ENCODE data around the gene SCP2. TPM values are rescaled to one million over a fixed set of nuclear protein-coding genes. Genes with fewer than 3 reads are reported as not detected.

The SCP2 gene
- total RNA-seq, 1 experiment from 2014 or later = 56.4 TPM

DNA sequence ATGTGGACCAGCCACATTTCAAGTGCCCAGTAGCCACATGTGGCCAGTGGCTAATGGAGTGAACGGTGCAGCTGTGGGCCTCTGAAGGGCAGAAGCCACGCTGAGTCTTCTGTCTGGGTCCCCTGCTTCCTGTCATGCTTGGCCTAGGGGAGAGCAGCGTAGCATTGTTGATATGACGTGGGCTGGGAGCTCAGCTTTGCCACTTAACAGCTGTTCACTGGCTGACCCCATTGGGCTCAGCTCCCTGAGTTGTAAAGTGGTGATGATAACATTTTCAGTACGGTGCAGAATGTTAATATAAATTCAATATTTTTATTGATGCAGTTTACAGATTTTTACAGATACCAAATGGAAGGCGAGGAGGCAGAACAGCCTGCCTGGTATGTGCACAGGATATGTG is 139.4 kb downstream of the SCP2 start (continued):
- TF ChIP-seq, protein P1, sequence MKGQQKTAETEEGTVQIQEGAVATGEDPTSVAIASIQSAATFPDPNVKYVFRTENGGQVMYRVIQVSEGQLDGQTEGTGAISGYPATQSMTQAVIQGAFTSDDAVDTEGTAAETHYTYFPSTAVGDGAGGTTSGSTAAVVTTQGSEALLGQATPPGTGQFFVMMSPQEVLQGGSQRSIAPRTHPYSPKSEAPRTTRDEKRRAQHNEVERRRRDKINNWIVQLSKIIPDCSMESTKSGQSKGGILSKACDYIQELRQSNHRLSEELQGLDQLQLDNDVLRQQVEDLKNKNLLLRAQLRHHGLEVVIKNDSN (CRISPR knock-in tag; IDR thresholded peaks at IDR 0.05) = no peak
- TF ChIP-seq, protein P2, sequence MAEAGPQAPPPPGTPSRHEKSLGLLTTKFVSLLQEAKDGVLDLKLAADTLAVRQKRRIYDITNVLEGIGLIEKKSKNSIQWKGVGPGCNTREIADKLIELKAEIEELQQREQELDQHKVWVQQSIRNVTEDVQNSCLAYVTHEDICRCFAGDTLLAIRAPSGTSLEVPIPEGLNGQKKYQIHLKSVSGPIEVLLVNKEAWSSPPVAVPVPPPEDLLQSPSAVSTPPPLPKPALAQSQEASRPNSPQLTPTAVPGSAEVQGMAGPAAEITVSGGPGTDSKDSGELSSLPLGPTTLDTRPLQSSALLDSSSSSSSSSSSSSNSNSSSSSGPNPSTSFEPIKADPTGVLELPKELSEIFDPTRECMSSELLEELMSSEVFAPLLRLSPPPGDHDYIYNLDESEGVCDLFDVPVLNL (CRISPR knock-in tag; IDR thresholded peaks at IDR 0.05; ENCODE audit: borderline replicate concordance, low read depth) = no peak
- TF ChIP-seq, protein P3, sequence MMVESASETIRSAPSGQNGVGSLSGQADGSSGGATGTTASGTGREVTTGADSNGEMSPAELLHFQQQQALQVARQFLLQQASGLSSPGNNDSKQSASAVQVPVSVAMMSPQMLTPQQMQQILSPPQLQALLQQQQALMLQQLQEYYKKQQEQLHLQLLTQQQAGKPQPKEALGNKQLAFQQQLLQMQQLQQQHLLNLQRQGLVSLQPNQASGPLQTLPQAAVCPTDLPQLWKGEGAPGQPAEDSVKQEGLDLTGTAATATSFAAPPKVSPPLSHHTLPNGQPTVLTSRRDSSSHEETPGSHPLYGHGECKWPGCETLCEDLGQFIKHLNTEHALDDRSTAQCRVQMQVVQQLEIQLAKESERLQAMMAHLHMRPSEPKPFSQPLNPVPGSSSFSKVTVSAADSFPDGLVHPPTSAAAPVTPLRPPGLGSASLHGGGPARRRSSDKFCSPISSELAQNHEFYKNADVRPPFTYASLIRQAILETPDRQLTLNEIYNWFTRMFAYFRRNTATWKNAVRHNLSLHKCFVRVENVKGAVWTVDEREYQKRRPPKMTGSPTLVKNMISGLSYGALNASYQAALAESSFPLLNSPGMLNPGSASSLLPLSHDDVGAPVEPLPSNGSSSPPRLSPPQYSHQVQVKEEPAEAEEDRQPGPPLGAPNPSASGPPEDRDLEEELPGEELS (CRISPR knock-in tag; IDR thresholded peaks at IDR 0.05) = no peak
- TF ChIP-seq HMGA2 (CRISPR knock-in tag; IDR thresholded peaks at IDR 0.05) = no peak
- TF ChIP-seq GTF2I (CRISPR knock-in tag; conservative IDR thresholded peaks at IDR 0.05) = no peak
- TF ChIP-seq FOXP1 (CRISPR knock-in tag; IDR thresholded peaks at IDR 0.05; ENCODE audit: borderline replicate concordance) = no peak

DNA sequence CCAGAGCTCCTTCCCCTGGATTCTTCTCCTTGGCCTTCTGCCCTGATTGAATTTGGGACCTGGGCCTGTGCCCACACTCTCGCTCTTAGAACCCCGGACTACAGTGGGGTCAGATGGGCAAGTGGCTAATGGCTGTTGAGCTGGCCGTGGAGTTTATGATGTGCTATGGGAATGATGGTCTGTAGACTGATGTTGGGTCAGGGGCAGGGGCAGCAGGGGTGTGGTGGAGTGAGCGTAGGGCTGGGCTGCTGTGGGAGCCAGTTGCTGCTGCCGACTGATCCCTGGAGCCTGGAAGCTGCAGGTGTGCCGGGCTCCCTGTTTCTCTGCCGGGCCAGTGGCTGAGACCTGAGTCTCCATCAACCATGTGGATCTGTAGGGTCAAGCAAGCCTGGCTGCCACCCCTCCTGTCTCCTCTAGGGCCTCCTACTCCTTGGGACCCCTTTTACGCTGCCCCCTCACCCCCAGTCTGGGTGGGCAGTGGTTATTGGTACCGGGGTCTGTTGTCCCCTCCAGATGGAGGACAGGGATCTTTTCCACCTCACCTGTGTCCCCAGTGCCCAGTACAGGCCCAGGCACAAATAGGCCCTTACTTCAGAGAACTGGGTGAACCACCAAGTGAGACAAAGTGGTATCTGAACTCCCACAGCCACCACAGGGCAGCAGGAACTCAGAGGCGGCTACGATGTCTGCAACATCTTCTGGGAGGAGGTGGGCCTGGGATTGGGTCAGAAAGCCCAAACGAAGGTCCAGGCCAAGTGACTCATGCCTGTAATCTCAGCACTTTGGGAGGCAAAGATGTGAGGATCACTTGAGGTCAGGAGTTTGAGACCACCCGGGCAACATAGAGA is 140.0 kb downstream of the SCP2 start:
- POLR2A ChIA-PET = interaction anchor here (0.8 kb wide), 1 partner anchor 834 kb away, joined by 3 read pairs; no protein-coding TSS in a partner anchor
- H3K27me3 Mint-ChIP-seq (ENCODE audit: low read depth) = peaks cover 35% of the 10 kb centered on the region
- DNase-seq (ENCODE audit: low spot score) (peak; percentile 7), ATAC-seq (no peak)
- TF ChIP-seq, protein P4, sequence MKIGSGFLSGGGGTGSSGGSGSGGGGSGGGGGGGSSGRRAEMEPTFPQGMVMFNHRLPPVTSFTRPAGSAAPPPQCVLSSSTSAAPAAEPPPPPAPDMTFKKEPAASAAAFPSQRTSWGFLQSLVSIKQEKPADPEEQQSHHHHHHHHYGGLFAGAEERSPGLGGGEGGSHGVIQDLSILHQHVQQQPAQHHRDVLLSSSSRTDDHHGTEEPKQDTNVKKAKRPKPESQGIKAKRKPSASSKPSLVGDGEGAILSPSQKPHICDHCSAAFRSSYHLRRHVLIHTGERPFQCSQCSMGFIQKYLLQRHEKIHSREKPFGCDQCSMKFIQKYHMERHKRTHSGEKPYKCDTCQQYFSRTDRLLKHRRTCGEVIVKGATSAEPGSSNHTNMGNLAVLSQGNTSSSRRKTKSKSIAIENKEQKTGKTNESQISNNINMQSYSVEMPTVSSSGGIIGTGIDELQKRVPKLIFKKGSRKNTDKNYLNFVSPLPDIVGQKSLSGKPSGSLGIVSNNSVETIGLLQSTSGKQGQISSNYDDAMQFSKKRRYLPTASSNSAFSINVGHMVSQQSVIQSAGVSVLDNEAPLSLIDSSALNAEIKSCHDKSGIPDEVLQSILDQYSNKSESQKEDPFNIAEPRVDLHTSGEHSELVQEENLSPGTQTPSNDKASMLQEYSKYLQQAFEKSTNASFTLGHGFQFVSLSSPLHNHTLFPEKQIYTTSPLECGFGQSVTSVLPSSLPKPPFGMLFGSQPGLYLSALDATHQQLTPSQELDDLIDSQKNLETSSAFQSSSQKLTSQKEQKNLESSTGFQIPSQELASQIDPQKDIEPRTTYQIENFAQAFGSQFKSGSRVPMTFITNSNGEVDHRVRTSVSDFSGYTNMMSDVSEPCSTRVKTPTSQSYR (CRISPR knock-in tag; IDR thresholded peaks at IDR 0.05) = no peak
- no peak for TF ChIP-seq ETV6 (CRISPR knock-in tag; IDR thresholded peaks at IDR 0.05)
- TF ChIP-seq GABPB1 (CRISPR knock-in tag; IDR thresholded peaks at IDR 0.05) = no peak
- no peak for TF ChIP-seq TCF7 (CRISPR knock-in tag; IDR thresholded peaks at IDR 0.05; ENCODE audit: low read depth)
- TF ChIP-seq, protein P5, sequence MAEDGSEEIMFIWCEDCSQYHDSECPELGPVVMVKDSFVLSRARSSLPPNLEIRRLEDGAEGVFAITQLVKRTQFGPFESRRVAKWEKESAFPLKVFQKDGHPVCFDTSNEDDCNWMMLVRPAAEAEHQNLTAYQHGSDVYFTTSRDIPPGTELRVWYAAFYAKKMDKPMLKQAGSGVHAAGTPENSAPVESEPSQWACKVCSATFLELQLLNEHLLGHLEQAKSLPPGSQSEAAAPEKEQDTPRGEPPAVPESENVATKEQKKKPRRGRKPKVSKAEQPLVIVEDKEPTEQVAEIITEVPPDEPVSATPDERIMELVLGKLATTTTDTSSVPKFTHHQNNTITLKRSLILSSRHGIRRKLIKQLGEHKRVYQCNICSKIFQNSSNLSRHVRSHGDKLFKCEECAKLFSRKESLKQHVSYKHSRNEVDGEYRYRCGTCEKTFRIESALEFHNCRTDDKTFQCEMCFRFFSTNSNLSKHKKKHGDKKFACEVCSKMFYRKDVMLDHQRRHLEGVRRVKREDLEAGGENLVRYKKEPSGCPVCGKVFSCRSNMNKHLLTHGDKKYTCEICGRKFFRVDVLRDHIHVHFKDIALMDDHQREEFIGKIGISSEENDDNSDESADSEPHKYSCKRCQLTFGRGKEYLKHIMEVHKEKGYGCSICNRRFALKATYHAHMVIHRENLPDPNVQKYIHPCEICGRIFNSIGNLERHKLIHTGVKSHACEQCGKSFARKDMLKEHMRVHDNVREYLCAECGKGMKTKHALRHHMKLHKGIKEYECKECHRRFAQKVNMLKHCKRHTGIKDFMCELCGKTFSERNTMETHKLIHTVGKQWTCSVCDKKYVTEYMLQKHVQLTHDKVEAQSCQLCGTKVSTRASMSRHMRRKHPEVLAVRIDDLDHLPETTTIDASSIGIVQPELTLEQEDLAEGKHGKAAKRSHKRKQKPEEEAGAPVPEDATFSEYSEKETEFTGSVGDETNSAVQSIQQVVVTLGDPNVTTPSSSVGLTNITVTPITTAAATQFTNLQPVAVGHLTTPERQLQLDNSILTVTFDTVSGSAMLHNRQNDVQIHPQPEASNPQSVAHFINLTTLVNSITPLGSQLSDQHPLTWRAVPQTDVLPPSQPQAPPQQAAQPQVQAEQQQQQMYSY (CRISPR knock-in tag; IDR thresholded peaks at IDR 0.05) = no peak
- TF ChIP-seq, protein P3 (CRISPR knock-in tag; IDR thresholded peaks at IDR 0.05) = no peak
- TF ChIP-seq RELA (CRISPR knock-in tag; IDR thresholded peaks at IDR 0.05; ENCODE audit: borderline replicate concordance) = no peak
- TF ChIP-seq, protein P6, sequence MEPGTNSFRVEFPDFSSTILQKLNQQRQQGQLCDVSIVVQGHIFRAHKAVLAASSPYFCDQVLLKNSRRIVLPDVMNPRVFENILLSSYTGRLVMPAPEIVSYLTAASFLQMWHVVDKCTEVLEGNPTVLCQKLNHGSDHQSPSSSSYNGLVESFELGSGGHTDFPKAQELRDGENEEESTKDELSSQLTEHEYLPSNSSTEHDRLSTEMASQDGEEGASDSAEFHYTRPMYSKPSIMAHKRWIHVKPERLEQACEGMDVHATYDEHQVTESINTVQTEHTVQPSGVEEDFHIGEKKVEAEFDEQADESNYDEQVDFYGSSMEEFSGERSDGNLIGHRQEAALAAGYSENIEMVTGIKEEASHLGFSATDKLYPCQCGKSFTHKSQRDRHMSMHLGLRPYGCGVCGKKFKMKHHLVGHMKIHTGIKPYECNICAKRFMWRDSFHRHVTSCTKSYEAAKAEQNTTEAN (CRISPR knock-in tag; IDR thresholded peaks at IDR 0.05) = no peak
- TF ChIP-seq, protein P7, sequence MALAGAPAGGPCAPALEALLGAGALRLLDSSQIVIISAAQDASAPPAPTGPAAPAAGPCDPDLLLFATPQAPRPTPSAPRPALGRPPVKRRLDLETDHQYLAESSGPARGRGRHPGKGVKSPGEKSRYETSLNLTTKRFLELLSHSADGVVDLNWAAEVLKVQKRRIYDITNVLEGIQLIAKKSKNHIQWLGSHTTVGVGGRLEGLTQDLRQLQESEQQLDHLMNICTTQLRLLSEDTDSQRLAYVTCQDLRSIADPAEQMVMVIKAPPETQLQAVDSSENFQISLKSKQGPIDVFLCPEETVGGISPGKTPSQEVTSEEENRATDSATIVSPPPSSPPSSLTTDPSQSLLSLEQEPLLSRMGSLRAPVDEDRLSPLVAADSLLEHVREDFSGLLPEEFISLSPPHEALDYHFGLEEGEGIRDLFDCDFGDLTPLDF (CRISPR knock-in tag; IDR thresholded peaks at IDR 0.05) = no peak
- H3K27ac Mint-ChIP-seq = no peak overlapping the region
- H3K9me3 Mint-ChIP-seq = no peaks in the 10 kb centered on the region
- CTCF ChIA-PET = interaction anchor here (1.3 kb wide), 1 partner anchor 12 kb away, joined by 3 read pairs; no protein-coding TSS in a partner anchor
- H3K4me3 Mint-ChIP-seq = no peak overlapping the region
- H3K4me1 Mint-ChIP-seq = 0 out of 2 replicates have a peak, but pooled peaks cover 5% of the 10 kb centered on the region
- H3K36me3 Mint-ChIP-seq = no peaks in the 10 kb centered on the region
